Mesendoderm (in vitro differentiated cells): ENCODE measurements around the gene WBP1L.
"Not testable (repeated sequence)": the region's sequence is repeated elsewhere in the genome, so short reads cannot be mapped to it uniquely, and the experiment has no call there.

Experiments
- DNase-seq: peaks from one replicate; pipeline ENCODE4 v3.0.0; 2013
- H2AK5ac ChIP-seq: 2 replicates; pipeline ENCODE4 v1.6.1; 2013; ENCODE audit warnings: low read length, inconsistent platforms
- H2BK120ac ChIP-seq: 2 replicates; pipeline ENCODE4 v1.6.1; 2013; ENCODE audit warnings: low read depth, mild to moderate bottlenecking, low read length, moderate library complexity, mixed read lengths
- H2BK15ac ChIP-seq: replicated peaks from 2 replicates; pipeline ENCODE4 v1.6.1; 2013; ENCODE audit warnings: low read depth, mild to moderate bottlenecking, moderate library complexity
- H2BK5ac ChIP-seq: 2 replicates; pipeline ENCODE4 v1.6.1; 2013; ENCODE audit warnings: low read length, inconsistent platforms
- H3K18ac ChIP-seq: 2 replicates; pipeline ENCODE4 v1.6.1; 2013; ENCODE audit warnings: mild to moderate bottlenecking, low read length, mixed read lengths
- H3K23ac ChIP-seq: one replicate; pipeline ENCODE4 v1.6.1; 2013; ENCODE audit warnings: low read length
- H3K27ac ChIP-seq: 2 replicates; pipeline ENCODE4 v1.5.1; 2013; ENCODE audit warnings: low read depth, mild to moderate bottlenecking, inconsistent platforms, low read length, moderate library complexity
- H3K27me3 ChIP-seq: 2 replicates; pipeline ENCODE4 v1.6.1; 2013; ENCODE audit warnings: low read length, control low read depth, mild to moderate bottlenecking, inconsistent platforms; ENCODE audit not compliant: insufficient read depth, poor library complexity
- H3K36me3 ChIP-seq: 2 replicates; pipeline ENCODE4 v1.6.1; 2013; ENCODE audit warnings: low read length, inconsistent platforms; ENCODE audit not compliant: control insufficient read depth, insufficient read depth
- H3K4ac ChIP-seq: one replicate; pipeline ENCODE4 v1.6.1; 2013; ENCODE audit warnings: low read depth, mild to moderate bottlenecking, low read length, moderate library complexity
- H3K4me1 ChIP-seq: 2 replicates; pipeline ENCODE4 v1.6.1; 2013; ENCODE audit warnings: low read depth, low read length, inconsistent platforms; ENCODE audit not compliant: control insufficient read depth
- H3K4me2 ChIP-seq: 2 replicates; pipeline ENCODE4 v1.6.1; 2013; ENCODE audit warnings: low read length
- H3K4me3 ChIP-seq: 2 replicates; pipeline ENCODE4 v1.5.1; 2013; ENCODE audit warnings: mild to moderate bottlenecking, low read length
- H3K56ac ChIP-seq: one replicate; pipeline ENCODE4 v1.6.1; 2013; ENCODE audit warnings: low read length
- H3K79me1 ChIP-seq: 2 replicates; pipeline ENCODE4 v1.6.1; 2013; ENCODE audit warnings: low read length, inconsistent platforms
- H3K79me2 ChIP-seq: 2 replicates; pipeline ENCODE4 v1.6.1; 2013; ENCODE audit warnings: mild to moderate bottlenecking, low read length; ENCODE audit not compliant: control insufficient read depth, insufficient read depth
- H3K9ac ChIP-seq: 2 replicates; pipeline ENCODE4 v1.6.1; 2013; ENCODE audit warnings: low read length, inconsistent platforms
- H4K5ac ChIP-seq: one replicate; pipeline ENCODE4 v1.6.1; 2013; ENCODE audit warnings: low read length
- H4K8ac ChIP-seq: one replicate; pipeline ENCODE4 v1.6.1; 2013; ENCODE audit warnings: low read depth, mild to moderate bottlenecking, control low read depth, low read length, moderate library complexity
- WGBS: extraction: QIAGEN DNeasy Blood & Tissue Kit; methylation state at CpG from one replicate; pipeline ENCODE4 v1.1.7; 2013; ENCODE audit warnings: low lambda C conversion rate, missing lambda C conversion rate; ENCODE audit not compliant: insufficient coverage; ENCODE audit errors: extremely low coverage; 5-methylcytosine and 5-hydroxymethylcytosine counted together

The WBP1L gene

GRCh38 chr10:102819054-102819453 is 75.3 kb downstream of the WBP1L start:
- no peak overlapping the region for H3K4ac ChIP-seq

GRCh38 chr10:102820008-102820407 is 76.3 kb downstream of the WBP1L start:
- not testable (repeated sequence) for H3K4me1 ChIP-seq, H2BK5ac ChIP-seq, H3K4me2 ChIP-seq, H3K4me3 ChIP-seq, H3K9ac ChIP-seq, H3K79me2 ChIP-seq, H4K5ac ChIP-seq, H3K18ac ChIP-seq, H3K56ac ChIP-seq, H3K27me3 ChIP-seq, H2AK5ac ChIP-seq, H3K79me1 ChIP-seq, H3K4ac ChIP-seq, H2BK120ac ChIP-seq, H4K8ac ChIP-seq, DNase-seq, H3K36me3 ChIP-seq, H3K23ac ChIP-seq, H3K27ac ChIP-seq, H2BK15ac ChIP-seq
- no CpG with 5 or more reads among the region's 5 CpGs for WGBS

More at GRCh38 chr10:102819054-102819453, 75.3 kb downstream of the WBP1L start:
- Histone ChIP-seq H3K79me2 (no peaks in the 10 kb centered on the region), H4K5ac (no peak overlapping the region), H3K4me1 (peaks cover 2% of the 10 kb centered on the region), H3K56ac (no peak overlapping the region), H3K23ac (no peak overlapping the region), H2BK120ac (no peak overlapping the region), H3K27ac (no peak overlapping the region), H2BK15ac (no peak overlapping the region), H4K8ac (no peak overlapping the region), H2BK5ac (no peak overlapping the region), H2AK5ac (no peak overlapping the region), H3K27me3 (no peaks in the 10 kb centered on the region), H3K18ac (no peak overlapping the region), H3K4me3 (no peak overlapping the region), H3K79me1 (no peaks in the 10 kb centered on the region), H3K36me3 (no peaks in the 10 kb centered on the region), H3K4me2 (no peak overlapping the region), H3K9ac (no peak overlapping the region)
- no CpG with 5 or more reads among the region's 6 CpGs for WGBS
- DNase-seq = no peak

- Histone ChIP-seq H3K27ac (no peak overlapping the region), H4K5ac (no peak overlapping the region), H2AK5ac (no peak overlapping the region), H2BK5ac (no peak overlapping the region), H3K79me2 (no peaks in the 10 kb centered on the region), H3K9ac (no peak overlapping the region), H4K8ac (no peak overlapping the region), H3K27me3 (no peaks in the 10 kb centered on the region), H3K36me3 (no peaks in the 10 kb centered on the region), H3K23ac (no peak overlapping the region), H3K4me1 (no peaks in the 10 kb centered on the region), H3K4ac (no peak overlapping the region), H3K4me2 (no peak overlapping the region), H3K18ac (no peak overlapping the region), H3K79me1 (no peaks in the 10 kb centered on the region), H2BK15ac (no peak overlapping the region), H3K4me3 (no peak overlapping the region), H3K56ac (no peak overlapping the region), H2BK120ac (no peak overlapping the region)
- no peak for DNase-seq
- WGBS = no CpG with 5 or more reads among the region's 12 CpGs
Measured at GRCh38 chr10:102822222-102822621, 78.5 kb downstream of the WBP1L start.

GRCh38 chr10:102824664-102825063 is 80.9 kb downstream of the WBP1L start:
- no peaks in the 10 kb centered on the region for H3K4me1 ChIP-seq
- H3K9ac ChIP-seq = no peak overlapping the region
- no peaks in the 10 kb centered on the region for H3K36me3 ChIP-seq
- H2AK5ac ChIP-seq = no peak overlapping the region
- H3K18ac ChIP-seq = no peak overlapping the region
- H3K23ac ChIP-seq = no peak overlapping the region
- H3K27ac ChIP-seq = no peak overlapping the region
- no peaks in the 10 kb centered on the region for H3K27me3 ChIP-seq
- no peak overlapping the region for H2BK120ac ChIP-seq
- H3K4me2 ChIP-seq = no peak overlapping the region
- H2BK5ac ChIP-seq = no peak overlapping the region
- no peak overlapping the region for H3K4ac ChIP-seq
- no peak overlapping the region for H4K8ac ChIP-seq
- H3K56ac ChIP-seq = no peak overlapping the region
- WGBS = no CpG with 5 or more reads among the region's 4 CpGs
- H2BK15ac ChIP-seq = no peak overlapping the region
- H3K4me3 ChIP-seq = no peak overlapping the region
- H3K79me1 ChIP-seq = no peaks in the 10 kb centered on the region
- no peak for DNase-seq
- H4K5ac ChIP-seq = no peak overlapping the region
- no peaks in the 10 kb centered on the region for H3K79me2 ChIP-seq

GRCh38 chr10:102826148-102826796 is 82.5 kb downstream of the WBP1L start:
- no CpG with 5 or more reads among the region's 9 CpGs for WGBS
- no peak overlapping the region for H3K4me2 ChIP-seq
- H3K4ac ChIP-seq = no peak overlapping the region
- no peak overlapping the region for H3K18ac ChIP-seq
- no peak overlapping the region for H2BK15ac ChIP-seq
- no peaks in the 10 kb centered on the region for H3K36me3 ChIP-seq
- H2AK5ac ChIP-seq = no peak overlapping the region
- H2BK5ac ChIP-seq = no peak overlapping the region
- no peaks in the 10 kb centered on the region for H3K27me3 ChIP-seq
- H3K9ac ChIP-seq = no peak overlapping the region
- H3K4me3 ChIP-seq = no peak overlapping the region
- no peak overlapping the region for H3K56ac ChIP-seq
- H3K27ac ChIP-seq = no peak overlapping the region
- no peak overlapping the region for H4K5ac ChIP-seq
- no peaks in the 10 kb centered on the region for H3K4me1 ChIP-seq
- no peaks in the 10 kb centered on the region for H3K79me2 ChIP-seq
- H3K79me1 ChIP-seq = no peaks in the 10 kb centered on the region
- H4K8ac ChIP-seq = no peak overlapping the region
- H2BK120ac ChIP-seq = no peak overlapping the region
- no peak for DNase-seq
- H3K23ac ChIP-seq = no peak overlapping the region

- no peak overlapping the region for H2AK5ac ChIP-seq
- H3K27ac ChIP-seq = no peak overlapping the region
- DNase-seq = no peak
- H3K79me2 ChIP-seq = no peaks in the 10 kb centered on the region
- H2BK5ac ChIP-seq = no peak overlapping the region
- no peaks in the 10 kb centered on the region for H3K27me3 ChIP-seq
- no peaks in the 10 kb centered on the region for H3K36me3 ChIP-seq
- H4K8ac ChIP-seq = no peak overlapping the region
- H4K5ac ChIP-seq = no peak overlapping the region
- H2BK120ac ChIP-seq = no peak overlapping the region
- no peaks in the 10 kb centered on the region for H3K79me1 ChIP-seq
- WGBS = no CpG with 5 or more reads among the region's 5 CpGs
- H3K9ac ChIP-seq = no peak overlapping the region
- H3K4ac ChIP-seq = no peak overlapping the region
- no peak overlapping the region for H3K4me3 ChIP-seq
- H3K56ac ChIP-seq = no peak overlapping the region
- no peak overlapping the region for H3K18ac ChIP-seq
- no peak overlapping the region for H3K23ac ChIP-seq
- H3K4me2 ChIP-seq = no peak overlapping the region
- H2BK15ac ChIP-seq = no peak overlapping the region
- no peaks in the 10 kb centered on the region for H3K4me1 ChIP-seq
Measured at GRCh38 chr10:102827597-102827975, 83.8 kb downstream of the WBP1L start.
